ENCODE results near the gene HP1BP3.

HP1BP3 gene

DNA sequence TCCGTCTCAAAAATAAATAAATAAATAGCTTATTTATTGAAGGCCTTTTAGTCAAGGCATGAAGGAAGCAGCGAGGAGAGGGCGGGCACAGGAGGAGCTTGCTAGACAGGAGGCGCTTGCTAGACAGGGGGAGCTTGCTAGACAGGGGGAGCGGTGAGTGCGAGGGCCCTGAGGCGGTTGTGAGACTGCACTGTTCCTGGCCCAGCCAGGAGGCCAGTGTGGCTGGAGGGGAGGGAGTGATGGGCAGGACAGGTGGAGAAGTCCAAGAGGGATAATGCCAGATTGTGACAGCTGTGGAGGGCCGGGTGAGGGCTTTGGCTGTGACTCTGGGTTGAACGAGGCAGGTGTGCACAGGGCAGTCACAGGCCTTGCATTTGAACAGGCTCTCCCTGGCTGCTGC lies 87.5 kb downstream of the HP1BP3 start:
- H3K4me3 ChIP-seq (ENCODE audit: low read depth, low read length) = no peak overlapping the region
- TF ChIP-seq, protein P1, sequence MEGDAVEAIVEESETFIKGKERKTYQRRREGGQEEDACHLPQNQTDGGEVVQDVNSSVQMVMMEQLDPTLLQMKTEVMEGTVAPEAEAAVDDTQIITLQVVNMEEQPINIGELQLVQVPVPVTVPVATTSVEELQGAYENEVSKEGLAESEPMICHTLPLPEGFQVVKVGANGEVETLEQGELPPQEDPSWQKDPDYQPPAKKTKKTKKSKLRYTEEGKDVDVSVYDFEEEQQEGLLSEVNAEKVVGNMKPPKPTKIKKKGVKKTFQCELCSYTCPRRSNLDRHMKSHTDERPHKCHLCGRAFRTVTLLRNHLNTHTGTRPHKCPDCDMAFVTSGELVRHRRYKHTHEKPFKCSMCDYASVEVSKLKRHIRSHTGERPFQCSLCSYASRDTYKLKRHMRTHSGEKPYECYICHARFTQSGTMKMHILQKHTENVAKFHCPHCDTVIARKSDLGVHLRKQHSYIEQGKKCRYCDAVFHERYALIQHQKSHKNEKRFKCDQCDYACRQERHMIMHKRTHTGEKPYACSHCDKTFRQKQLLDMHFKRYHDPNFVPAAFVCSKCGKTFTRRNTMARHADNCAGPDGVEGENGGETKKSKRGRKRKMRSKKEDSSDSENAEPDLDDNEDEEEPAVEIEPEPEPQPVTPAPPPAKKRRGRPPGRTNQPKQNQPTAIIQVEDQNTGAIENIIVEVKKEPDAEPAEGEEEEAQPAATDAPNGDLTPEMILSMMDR (conservative IDR thresholded peaks at IDR 0.05; ENCODE audit: low read depth, low read length) = no peak
- DNase-seq (ENCODE audit: low read depth) = no peak

DNA sequence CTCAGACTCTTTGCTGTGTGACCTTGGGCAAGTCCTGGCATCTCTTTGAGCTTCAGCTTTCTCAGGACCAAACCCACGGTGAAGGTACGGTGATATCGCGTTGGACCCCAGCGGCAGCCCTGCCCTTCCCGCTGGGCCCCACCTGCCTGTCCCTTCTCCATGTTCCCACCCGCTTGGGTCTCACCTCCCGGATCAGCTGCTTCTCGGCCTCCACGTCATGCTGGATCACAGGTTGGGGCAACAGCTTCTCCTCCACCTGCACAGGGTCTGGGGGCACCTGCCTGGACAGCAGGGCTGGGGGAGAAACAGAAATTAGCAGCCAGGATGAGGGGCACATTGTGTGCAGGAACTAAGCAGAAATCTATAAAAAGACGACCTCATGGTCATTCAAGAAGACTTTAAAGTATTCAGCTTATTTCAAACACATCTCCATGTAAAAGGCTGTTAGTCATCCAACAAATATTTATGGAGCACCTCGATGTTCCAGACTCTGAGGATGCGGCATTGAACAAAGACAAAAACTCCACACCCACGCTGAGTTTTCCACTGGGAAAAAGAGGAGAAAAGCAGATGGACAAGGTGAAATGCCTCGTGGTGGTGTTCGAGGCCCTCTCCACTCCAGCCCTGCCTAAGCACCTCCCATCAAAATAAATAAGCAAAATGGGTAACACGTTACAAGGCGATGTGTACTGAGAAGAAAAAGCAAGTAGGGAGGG lies 88.8 kb downstream of the HP1BP3 start:
- no peak overlapping the region for H3K4me3 ChIP-seq (ENCODE audit: low read depth, low read length)
- DNase-seq (ENCODE audit: low read depth) = peak; percentile 51
- TF ChIP-seq, protein P1 (conservative IDR thresholded peaks at IDR 0.05; ENCODE audit: low read depth, low read length) = no peak

DNA sequence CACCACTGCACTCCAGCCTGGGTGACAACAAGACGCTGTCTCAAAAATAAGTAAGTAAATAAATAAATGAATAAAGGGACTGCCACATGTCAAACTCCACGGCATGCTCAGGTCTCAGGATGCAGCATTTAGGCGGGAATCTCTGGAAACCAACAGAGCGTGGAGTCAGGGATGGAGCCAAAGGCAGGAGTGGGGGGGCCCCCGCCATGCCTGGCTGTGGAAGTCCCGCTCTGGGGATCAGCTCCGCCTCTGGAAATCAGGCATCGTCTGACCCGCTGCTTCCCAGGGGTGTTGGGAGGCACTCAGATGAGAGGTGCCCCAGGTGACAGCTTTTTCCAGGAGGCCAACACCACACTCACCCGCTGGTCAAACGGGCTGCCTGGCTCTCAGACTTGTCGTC lies 89.5 kb downstream of the HP1BP3 start:
- TF ChIP-seq, protein P1 (conservative IDR thresholded peaks at IDR 0.05; ENCODE audit: low read depth, low read length) = no peak
- no peak for DNase-seq (ENCODE audit: low read depth)
- H3K4me3 ChIP-seq (ENCODE audit: low read depth, low read length) = no peak overlapping the region

DNA sequence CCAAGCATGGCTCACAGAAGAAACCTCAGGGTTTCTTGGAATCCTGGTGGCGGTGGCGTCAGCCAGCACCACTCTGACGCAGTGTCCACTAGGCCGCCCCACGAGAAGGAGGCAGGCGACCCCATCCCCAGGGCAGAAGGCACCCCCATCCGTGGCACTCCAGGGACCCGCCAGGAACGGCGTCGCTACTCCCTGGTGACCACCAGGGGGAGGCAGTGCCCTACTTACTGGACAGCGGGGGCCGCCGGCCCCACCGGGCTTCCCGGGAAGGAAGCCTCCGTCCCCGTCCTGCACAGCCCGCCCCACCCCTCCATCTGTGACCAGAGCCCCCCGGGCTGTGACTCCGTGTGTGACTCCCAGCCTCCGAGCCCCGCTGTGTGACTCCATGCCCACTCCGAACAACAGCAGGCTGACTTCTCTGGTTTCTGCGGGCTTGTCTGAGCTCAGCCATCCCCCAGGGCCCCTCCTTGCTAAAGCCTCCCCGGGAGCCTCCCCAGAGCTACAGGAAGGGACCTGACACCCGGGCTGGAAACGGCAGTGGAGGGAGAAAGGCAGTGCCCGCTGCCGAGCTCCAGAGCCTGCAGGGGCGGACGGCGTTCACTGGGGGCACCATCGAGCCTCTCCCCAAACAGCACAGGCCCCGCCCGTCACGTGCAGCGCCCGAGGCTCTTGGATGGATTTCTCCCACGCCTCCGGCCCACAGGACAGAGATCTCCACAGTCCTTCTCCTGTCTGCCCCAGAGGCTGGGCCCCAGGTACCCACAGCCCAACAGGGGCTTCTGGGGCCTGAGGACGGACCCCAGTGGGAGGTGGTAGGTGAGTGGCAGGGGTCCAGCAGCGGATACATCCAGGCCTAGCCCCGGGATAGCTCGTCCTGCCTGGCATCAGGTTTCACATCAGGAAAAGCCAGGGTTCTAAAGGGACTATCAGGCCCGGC lies 90.4 kb downstream of the HP1BP3 start:
- TF ChIP-seq, protein P1 (conservative IDR thresholded peaks at IDR 0.05; ENCODE audit: low read depth, low read length) = peak; percentile 85
- H3K4me3 ChIP-seq (ENCODE audit: low read depth, low read length) = peak overlapping the region; percentile 66
- peak; percentile 92 for DNase-seq (ENCODE audit: low read depth)

DNA sequence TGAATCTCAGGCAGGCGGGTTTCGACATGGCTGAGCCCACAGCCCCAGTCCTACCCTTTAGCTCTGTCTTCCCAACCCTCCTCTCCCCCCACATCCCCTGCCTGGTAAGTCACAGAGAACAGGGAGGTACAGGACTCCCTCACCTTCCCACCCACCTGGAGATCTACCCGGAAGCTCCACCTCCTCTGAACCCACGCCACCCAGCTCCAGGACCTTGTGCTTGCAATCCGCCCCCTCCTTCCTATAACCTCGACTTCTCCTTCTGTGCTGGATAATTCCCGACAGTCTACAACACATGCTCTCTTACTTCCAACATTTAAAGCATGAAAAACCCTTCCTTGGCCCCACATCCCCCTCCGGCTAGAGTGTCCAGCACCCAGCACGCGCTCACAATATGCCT lies 91.6 kb downstream of the HP1BP3 start:
- DNase-seq (ENCODE audit: low read depth) = no peak
- TF ChIP-seq, protein P1 (conservative IDR thresholded peaks at IDR 0.05; ENCODE audit: low read depth, low read length) = no peak
- no peak overlapping the region for H3K4me3 ChIP-seq (ENCODE audit: low read depth, low read length)

DNA sequence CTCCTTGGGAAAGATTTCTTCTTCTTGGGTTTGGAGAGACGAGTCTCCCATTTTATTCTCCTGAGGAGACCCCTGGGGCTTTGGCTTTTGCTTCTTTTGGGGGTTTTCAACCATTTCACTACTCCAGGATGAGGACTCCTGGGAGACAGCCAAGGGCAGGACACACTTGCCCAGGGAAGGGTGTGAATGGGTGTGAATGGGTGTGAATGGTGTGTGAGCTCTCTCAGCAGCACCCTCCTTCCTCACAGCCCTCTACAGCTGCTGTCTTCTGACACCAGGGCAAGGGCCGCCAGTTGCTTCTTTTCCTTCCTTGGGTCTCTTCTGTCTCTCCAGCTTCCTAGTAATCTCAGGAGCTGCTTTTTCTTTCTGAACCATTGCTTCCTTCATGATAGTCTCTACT lies 93.5 kb downstream of the HP1BP3 start:
- TF ChIP-seq, protein P1 (conservative IDR thresholded peaks at IDR 0.05; ENCODE audit: low read depth, low read length) = no peak
- no peak for DNase-seq (ENCODE audit: low read depth)
- no peak overlapping the region for H3K4me3 ChIP-seq (ENCODE audit: low read depth, low read length)
